Sigmoid colon (tissue), 7 donors: ENCODE results near the gene CCDC85B. TPM values are rescaled to one million over a fixed set of nuclear protein-coding genes. Genes with fewer than 3 reads are reported as not detected.

Source experiments
- DNase-seq: peaks from one replicate; pipeline ENCODE4 v3.0.0-alpha.2; 2019
- H3K27ac ChIP-seq, 4 donors: fragments of 200-600 bp; sonication (generic); one replicate each; pipeline ENCODE4 v1.5.1; 2016 to 2019; ENCODE audit warnings: mild to moderate bottlenecking in 1 of 4
- H3K27me3 ChIP-seq, 3 donors: fragments of 200-600 bp; sonication (generic); one replicate each; pipeline ENCODE4 v1.5.1; 2019; ENCODE audit warnings: mild to moderate bottlenecking in 1 of 3
- H3K36me3 ChIP-seq, 4 donors: fragments of 200-600 bp; sonication (generic); one replicate each; pipeline ENCODE4 v1.5.1; 2016 to 2019
- H3K4me1 ChIP-seq, 4 donors: fragments of 200-600 bp; sonication (generic); one replicate each; pipeline ENCODE4 v1.5.1; 2017 to 2019
- H3K4me3 ChIP-seq, 4 donors: fragments of 200-600 bp; sonication (generic); one replicate each; pipeline ENCODE4 v1.5.1; 2017 to 2019; ENCODE audit warnings: mild to moderate bottlenecking in 2 of 4, moderate library complexity in 1 of 4
- H3K9me3 ChIP-seq, 4 donors: fragments of 200-600 bp in 3 of 4; sonication (generic) in 3 of 4; one replicate each; pipeline versions ENCODE4 v1.5.1 to v1.6.1; 2013 to 2019
- EP300 ChIP-seq, 4 donors: sonication (generic); formaldehyde crosslinking; IDR thresholded peaks; one replicate each; pipeline ENCODE4 v1.6.1; 2017; ENCODE audit warnings: antibody characterized with exemption in 4 of 4
- POLR2A ChIP-seq, 2 donors: fragments of 450-650 bp; IDR thresholded peaks; one replicate each; pipeline ENCODE4 v1.6.1; 2016; ENCODE audit warnings: antibody characterized with exemption in 2 of 2, mild to moderate bottlenecking in 2 of 2, moderate library complexity in 2 of 2
- POLR2AphosphoS5 ChIP-seq, 4 donors: sonication (generic); formaldehyde crosslinking; IDR thresholded peaks; one replicate each; pipeline ENCODE4 v1.6.1; 2017; ENCODE audit warnings: antibody characterized with exemption in 4 of 4
- whole genome bisulfite sequencing, 2 donors: extraction: QIAGEN DNeasy Blood & Tissue Kit; methylation state at CpG; one replicate each; pipeline ENCODE4 v1.1.7; 2013; 5-methylcytosine and 5-hydroxymethylcytosine counted together
- intact Hi-C: fragments of 100-400 bp; cut with DNase I; formaldehyde crosslinking; loops from one replicate; pipeline ENCODE4 v1.15.1; 2023
- polyA plus RNA-seq, 3 donors: library from polyadenylated mRNA; stranded (reverse); fragments of 200-250 nt; gene quantifications; one replicate each; pipeline ENCODE4 v1.2.3, GENCODE V29; 2013
- total RNA-seq, 4 donors: library from RNA; depleted of rRNA; stranded (reverse); fragments of >200 nt; gene quantifications; one replicate each; pipeline ENCODE4 v1.1.0, GENCODE V29; 2016
- TF ChIP-seq, protein P1 (sequence below), 4 experiments: fragments of 450-650 bp in 3 of 4; fragments of 200-600 bp in 1 of 4; IDR thresholded peaks; one replicate each; pipeline ENCODE4 v1.5.1; 2016 to 2019; ENCODE audit warnings: antibody characterized with exemption in 4 of 4, mild to moderate bottlenecking in 3 of 4, moderate library complexity in 2 of 4
- donor health status: healthy with polysubstance abuse.
- donor health status: Bipolar disorder and iron deficiency.
- donor health status: healthy.

CCDC85B gene
- total and polyA plus RNA-seq, 7 donors, result 4.2 to 73.6 (median 57.1) TPM

DNA sequence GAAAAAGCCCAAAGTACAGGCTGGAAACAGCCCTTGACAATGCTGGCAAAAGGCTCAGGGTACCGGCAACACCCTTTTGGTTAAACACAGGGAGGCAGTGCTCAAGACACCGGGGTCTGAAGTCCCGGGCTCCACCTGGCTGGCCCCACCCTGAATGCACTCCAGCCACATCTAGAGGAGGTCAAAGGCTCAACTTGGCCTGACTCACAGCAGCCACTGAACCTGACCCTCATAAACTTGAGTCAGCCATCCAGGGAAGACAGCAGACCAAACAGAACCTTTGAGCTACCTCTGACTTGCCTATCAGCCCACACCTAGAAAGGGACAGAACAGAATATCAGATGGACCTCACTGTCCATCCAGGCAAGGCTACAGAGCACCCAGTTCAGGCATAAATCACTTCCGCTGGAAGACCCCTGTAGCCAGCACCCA is 36.3 kb upstream of the CCDC85B start:
- intact Hi-C loops, result no loop called here
- peak overlapping the region in 1 of 4 donors; percentile 7 for H3K27ac ChIP-seq
- H3K27me3 ChIP-seq, result no peaks in the 10 kb centered on the region
- WGBS, 2 donors, result 25 to 73% methylated on average over 4 of the region's 4 CpGs
- peak; percentile 52 for DNase-seq
- TF ChIP-seq POLR2A (IDR thresholded peaks at IDR 0.05) (no peak), POLR2AphosphoS5 (IDR thresholded peaks at IDR 0.05) (no peak), EP300 (IDR thresholded peaks at IDR 0.05) (no peak)
- TF ChIP-seq, protein P1, sequence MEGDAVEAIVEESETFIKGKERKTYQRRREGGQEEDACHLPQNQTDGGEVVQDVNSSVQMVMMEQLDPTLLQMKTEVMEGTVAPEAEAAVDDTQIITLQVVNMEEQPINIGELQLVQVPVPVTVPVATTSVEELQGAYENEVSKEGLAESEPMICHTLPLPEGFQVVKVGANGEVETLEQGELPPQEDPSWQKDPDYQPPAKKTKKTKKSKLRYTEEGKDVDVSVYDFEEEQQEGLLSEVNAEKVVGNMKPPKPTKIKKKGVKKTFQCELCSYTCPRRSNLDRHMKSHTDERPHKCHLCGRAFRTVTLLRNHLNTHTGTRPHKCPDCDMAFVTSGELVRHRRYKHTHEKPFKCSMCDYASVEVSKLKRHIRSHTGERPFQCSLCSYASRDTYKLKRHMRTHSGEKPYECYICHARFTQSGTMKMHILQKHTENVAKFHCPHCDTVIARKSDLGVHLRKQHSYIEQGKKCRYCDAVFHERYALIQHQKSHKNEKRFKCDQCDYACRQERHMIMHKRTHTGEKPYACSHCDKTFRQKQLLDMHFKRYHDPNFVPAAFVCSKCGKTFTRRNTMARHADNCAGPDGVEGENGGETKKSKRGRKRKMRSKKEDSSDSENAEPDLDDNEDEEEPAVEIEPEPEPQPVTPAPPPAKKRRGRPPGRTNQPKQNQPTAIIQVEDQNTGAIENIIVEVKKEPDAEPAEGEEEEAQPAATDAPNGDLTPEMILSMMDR (IDR thresholded peaks at IDR 0.05), result no peak
- peaks cover 0 to 6% (median 2%) of the 10 kb centered on the region in 4 donors for H3K9me3 ChIP-seq
- H3K4me1 ChIP-seq, result peaks cover 0 to 49% (median 40%) of the 10 kb centered on the region in 4 donors
- H3K36me3 ChIP-seq, result peaks cover 30 to 57% (median 47%) of the 10 kb centered on the region in 4 donors
- no peak overlapping the region for H3K4me3 ChIP-seq

DNA sequence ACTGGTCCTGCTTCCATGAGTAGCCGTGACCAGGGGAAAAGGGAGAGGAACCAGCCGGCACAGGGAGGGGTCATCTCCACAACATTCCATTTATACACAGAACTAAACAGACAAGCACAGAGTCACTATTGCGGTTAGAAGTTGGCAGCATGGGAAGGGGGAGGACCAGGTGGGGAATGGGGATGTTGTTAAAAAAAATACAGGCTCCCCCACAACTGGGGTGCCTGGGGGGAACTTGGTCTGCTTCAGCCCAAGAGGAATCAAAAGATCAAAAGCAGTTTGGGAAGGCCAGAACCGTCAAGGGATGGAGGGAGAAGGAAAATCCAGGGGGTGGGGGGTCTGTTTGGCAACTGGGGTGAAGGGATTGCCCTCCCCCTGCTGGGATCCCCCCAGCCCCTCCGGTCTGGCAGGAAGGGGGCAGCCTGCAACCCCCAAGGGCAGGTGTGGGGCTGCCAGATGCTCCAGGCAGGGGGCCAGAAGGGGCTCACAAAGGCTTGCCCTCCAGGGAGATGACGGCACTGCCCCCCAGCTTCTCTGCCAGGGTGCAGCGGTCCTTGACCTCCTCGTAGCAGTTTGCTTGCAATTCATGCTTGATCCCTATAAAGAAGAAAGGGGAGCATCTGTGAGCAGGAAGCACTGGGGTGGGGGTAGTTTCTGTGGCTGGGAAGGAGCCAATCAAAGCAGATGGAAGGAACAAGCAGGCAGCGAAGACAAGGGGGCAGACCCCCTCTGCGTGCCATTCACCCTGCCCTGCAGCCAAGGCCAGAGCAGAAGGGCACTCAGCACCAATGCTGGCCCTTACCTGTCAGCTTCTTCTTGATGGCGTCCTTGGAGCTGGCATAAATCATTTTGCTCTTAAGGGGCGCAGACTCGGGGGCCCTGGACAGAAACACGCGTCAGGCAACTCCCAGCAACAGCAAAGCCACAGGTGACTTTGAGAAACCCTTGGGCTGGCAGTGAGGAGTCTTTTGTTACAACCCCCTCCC is 35.3 kb upstream of the CCDC85B start:
- Histone ChIP-seq H3K27ac (peak overlapping the region in 1 of 4 donors; percentile 99), H3K4me3 (no peak overlapping the region), H3K27me3 (no peaks in the 10 kb centered on the region), H3K9me3 (peaks cover 0 to 6% (median 2%) of the 10 kb centered on the region in 4 donors), H3K4me1 (peaks cover 0 to 54% (median 40%) of the 10 kb centered on the region in 4 donors), H3K36me3 (peaks cover 30 to 57% (median 47%) of the 10 kb centered on the region in 4 donors)
- TF ChIP-seq, protein P1 (IDR thresholded peaks at IDR 0.05), result no peak
- no peak for TF ChIP-seq POLR2A (IDR thresholded peaks at IDR 0.05)
- TF ChIP-seq POLR2AphosphoS5 (IDR thresholded peaks at IDR 0.05), result no peak
- no peak for TF ChIP-seq EP300 (IDR thresholded peaks at IDR 0.05)
- WGBS, 2 donors, result 30 to 70% methylated on average over 15 of the region's 15 CpGs
- intact Hi-C loops, result loop anchor here (5.0 kb wide), 2 partner anchors 62 to 283 kb away; partner anchors contain the start of genes C11orf68, DRAP1, FAM89B and ZNRD2
- peak; percentile 68 for DNase-seq

DNA sequence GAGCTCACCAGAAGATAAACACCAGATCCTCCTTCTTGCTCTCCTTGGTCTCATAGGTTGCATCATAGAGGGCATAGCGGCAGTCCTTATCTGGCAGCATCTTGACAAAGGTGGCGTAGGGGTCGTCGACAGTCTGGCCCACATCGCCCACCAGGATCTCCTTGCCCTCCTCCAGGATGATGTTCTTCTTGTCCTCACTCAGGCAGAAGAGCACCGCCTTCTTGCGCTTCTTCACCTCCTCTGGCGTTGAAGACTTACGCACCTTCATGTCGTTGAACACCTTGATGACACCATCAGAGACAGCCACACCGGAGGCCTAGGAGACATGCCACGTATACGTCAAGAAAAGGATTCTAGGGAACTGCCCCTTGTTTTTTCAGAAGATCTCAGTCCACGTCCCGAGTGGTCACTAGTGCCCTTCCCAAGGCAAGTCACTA is 34.5 kb upstream of the CCDC85B start:
- no peak for DNase-seq
- 46 to 83% methylated on average over 15 of the region's 15 CpGs for WGBS, 2 donors
- peaks cover 0 to 5% (median 2%) of the 10 kb centered on the region in 4 donors for H3K9me3 ChIP-seq
- peaks cover 30 to 53% (median 46%) of the 10 kb centered on the region in 4 donors for H3K36me3 ChIP-seq
- TF ChIP-seq, protein P1 (IDR thresholded peaks at IDR 0.05), result no peak
- TF ChIP-seq POLR2A (IDR thresholded peaks at IDR 0.05) (no peak), EP300 (IDR thresholded peaks at IDR 0.05) (no peak), POLR2AphosphoS5 (IDR thresholded peaks at IDR 0.05) (no peak)
- H3K4me3 ChIP-seq, result peak overlapping the region in 2 of 4 donors; percentile 79 to 97
- peak overlapping the region in 3 of 4 donors; percentile 92 to 99 (median 98) for H3K27ac ChIP-seq
- intact Hi-C loops, result loop anchor here (5.0 kb wide), 2 partner anchors 61 to 284 kb away; partner anchors contain the start of genes C11orf68, DRAP1, FAM89B and ZNRD2
- H3K27me3 ChIP-seq, result no peaks in the 10 kb centered on the region
- peaks cover 0 to 57% (median 41%) of the 10 kb centered on the region in 4 donors for H3K4me1 ChIP-seq

DNA sequence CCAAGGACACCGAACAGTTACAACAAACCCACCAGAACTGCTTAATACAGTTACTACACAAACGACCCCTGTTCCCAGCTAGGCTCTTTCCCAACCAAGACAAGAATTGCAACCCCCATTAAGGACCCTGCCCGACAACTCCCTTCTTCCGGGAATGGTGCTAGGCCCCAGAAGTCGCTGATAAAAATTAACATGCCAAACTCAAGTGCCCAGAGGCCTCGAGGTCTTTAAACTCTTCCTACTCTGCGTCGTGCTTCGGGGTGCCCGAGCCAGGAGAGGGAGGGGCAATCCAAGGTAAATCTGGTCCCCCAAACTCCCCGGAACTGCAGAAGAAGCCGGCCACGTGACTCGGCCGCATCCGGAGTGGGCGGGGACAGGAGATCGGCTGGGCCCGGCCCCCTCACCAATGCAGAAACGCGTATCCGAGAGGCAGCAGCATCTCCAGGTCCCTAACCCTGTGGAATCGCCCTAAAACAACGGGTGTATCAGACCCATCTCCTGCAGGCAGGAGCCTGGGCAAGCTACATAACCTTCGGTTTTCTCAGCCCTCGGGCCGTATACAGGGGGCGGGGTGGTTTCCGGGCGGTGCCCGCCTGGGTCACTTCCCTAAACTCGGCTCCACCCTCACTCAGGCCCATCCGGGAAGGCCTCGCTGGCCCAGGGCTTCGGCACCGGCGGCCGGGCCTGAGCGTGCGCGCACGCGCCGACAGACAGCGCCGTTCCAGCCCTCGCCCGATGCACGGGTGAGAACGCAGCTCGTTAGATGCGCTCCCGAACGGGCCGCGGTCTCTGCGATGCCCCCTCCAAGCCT is 33.6 kb upstream of the CCDC85B start:
- intact Hi-C loops, result loop anchor here (5.0 kb wide), 2 partner anchors 60 to 285 kb away; partner anchors contain the start of genes C11orf68, DRAP1, FAM89B and ZNRD2
- peaks cover 0 to 66% (median 51%) of the 10 kb centered on the region in 4 donors for H3K4me1 ChIP-seq
- H3K36me3 ChIP-seq, result peaks cover 30 to 46% (median 42%) of the 10 kb centered on the region in 4 donors
- no peaks in the 10 kb centered on the region for H3K27me3 ChIP-seq
- WGBS, 2 donors, result 1% methylated on average over 57 of the region's 57 CpGs
- peak overlapping the region; percentile 89 to 99 (median 95) for H3K27ac ChIP-seq
- peak; percentile 92 for DNase-seq
- H3K9me3 ChIP-seq, result no peaks in the 10 kb centered on the region
- peak; percentile 74 to 91 (median 84) for TF ChIP-seq POLR2AphosphoS5 (IDR thresholded peaks at IDR 0.05)
- TF ChIP-seq, protein P1 (IDR thresholded peaks at IDR 0.05), result no peak
- peak in 1 of 4 donors; percentile 25 for TF ChIP-seq EP300 (IDR thresholded peaks at IDR 0.05)
- peak; percentile 68 to 70 for TF ChIP-seq POLR2A (IDR thresholded peaks at IDR 0.05)
- H3K4me3 ChIP-seq, result peak overlapping the region; percentile 79 to 99 (median 98)
